ENCODE measurements around the gene NASP.

- TF ChIP-seq CTCF (IDR thresholded peaks at IDR 0.05; ENCODE audit: insufficient read depth, low read depth, low read length) (no peak), EZH2 (IDR thresholded peaks at IDR 0.05; ENCODE audit: insufficient read depth, low read length) (no peak)
Observed at GRCh38 chr1:45545019-45545493, 38.8 kb upstream of the NASP start.

Data from astrocyte (in vitro differentiated cells and primary cell).